Tibial nerve (tissue), 4 donors: Measurements from ENCODE around the gene NDUFAF8. TPM values are rescaled to one million over a fixed set of nuclear protein-coding genes. Genes with fewer than 3 reads are reported as not detected.

Experiments used
- DNase-seq, 2 donors: peaks; one replicate each; pipeline ENCODE4 v3.0.0-alpha.2; 2019; ENCODE audit warnings: low spot score in 2 of 2
- H3K27ac ChIP-seq, 4 donors: fragments of 200-600 bp; sonication (generic) in 3 of 4; one replicate each; pipeline ENCODE4 v1.5.1; 2017 to 2019; ENCODE audit warnings: mild to moderate bottlenecking in 1 of 4
- H3K27me3 ChIP-seq, 2 donors: fragments of 200-600 bp; sonication (generic) in 1 of 2; one replicate each; pipeline versions ENCODE4 v1.5.1 to v1.6.0; 2017 to 2019
- H3K36me3 ChIP-seq, 3 donors: fragments of 200-600 bp; sonication (generic); one replicate each; pipeline ENCODE4 v1.5.1; 2018 to 2019
- H3K4me1 ChIP-seq, 4 donors: fragments of 200-600 bp; sonication (generic) in 3 of 4; one replicate each; pipeline ENCODE4 v1.5.1; 2017 to 2019
- H3K4me3 ChIP-seq, 4 donors: fragments of 200-600 bp; sonication (generic) in 3 of 4; one replicate each; pipeline ENCODE4 v1.5.1; 2017 to 2019; ENCODE audit warnings: mild to moderate bottlenecking in 1 of 4, moderate library complexity in 1 of 4
- H3K9me3 ChIP-seq, 4 donors: fragments of 200-600 bp; sonication (generic) in 3 of 4; one replicate each; pipeline ENCODE4 v1.5.1; 2017 to 2019
- EP300 ChIP-seq, 2 donors: sonication (generic); formaldehyde crosslinking; IDR thresholded peaks; one replicate each; pipeline ENCODE4 v1.6.1; 2017; ENCODE audit warnings: antibody characterized with exemption in 2 of 2, mild to moderate bottlenecking in 1 of 2
- POLR2A ChIP-seq, 2 donors: fragments of 450-650 bp; IDR thresholded peaks; one replicate each; pipeline ENCODE4 v1.6.1; 2017; ENCODE audit warnings: antibody characterized with exemption in 2 of 2, mild to moderate bottlenecking in 2 of 2, moderate library complexity in 2 of 2
- WGBS, 2 donors: methylation state at CpG; one replicate each; pipeline ENCODE4 v1.1.5; 2018; 5-methylcytosine and 5-hydroxymethylcytosine counted together
- total RNA-seq, 4 donors: library from RNA; depleted of rRNA; stranded (reverse); fragments of >200 nt; gene quantifications; one replicate each; pipeline ENCODE4 v1.1.0, GENCODE V29; 2016
- TF ChIP-seq, protein P1 (sequence below), 5 experiments: fragments of 200-600 bp in 3 of 5; fragments of 450-650 bp in 2 of 5; sonication (generic) in 3 of 5; IDR thresholded peaks; one replicate each; pipeline ENCODE4 v1.5.1; 2016 to 2019; ENCODE audit warnings: antibody characterized with exemption in 5 of 5, mild to moderate bottlenecking in 3 of 5, moderate library complexity in 2 of 5

NDUFAF8 gene
- total RNA-seq, 4 donors from 2014 or later = 27.8 to 73.0 (median 61.1) TPM

DNA sequence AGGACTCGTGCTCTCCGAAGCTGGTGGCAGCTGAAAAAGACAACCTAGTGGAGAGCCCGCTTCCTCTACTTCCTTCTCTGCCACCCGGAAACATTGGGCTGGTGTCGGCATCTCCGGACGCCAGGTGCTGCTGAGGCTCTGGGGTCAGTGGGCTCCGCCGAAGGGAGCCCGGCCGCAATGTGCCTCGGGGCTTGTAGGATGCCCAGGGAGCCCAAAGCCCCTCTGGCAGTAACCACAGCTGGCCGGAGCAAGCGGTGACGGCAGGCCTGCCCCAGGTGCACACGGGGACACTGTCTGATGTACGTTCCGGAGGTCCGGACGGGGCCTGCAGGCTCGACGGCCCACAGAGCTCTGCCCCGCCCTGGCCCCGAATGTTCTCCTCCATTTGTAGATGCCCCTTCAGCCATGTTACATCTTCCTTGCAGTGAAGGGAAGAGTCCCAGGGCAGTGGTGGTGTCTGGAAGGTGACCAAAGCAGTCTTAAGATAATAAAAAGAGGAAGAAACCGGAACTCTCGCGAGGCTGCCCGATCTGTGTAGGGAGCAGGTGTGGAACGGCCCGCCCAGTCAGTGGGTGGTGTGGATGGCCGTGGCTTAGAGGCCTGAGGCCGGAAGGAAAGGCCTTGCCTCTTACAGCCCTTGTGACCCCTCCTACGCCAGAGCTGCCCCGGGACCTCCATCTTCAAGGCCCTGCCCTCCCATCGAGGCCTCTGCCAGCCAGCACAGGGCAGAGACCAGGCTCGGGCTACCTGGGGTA is 22.6 kb downstream of the NDUFAF8 start:
- no peak for TF ChIP-seq POLR2A (IDR thresholded peaks at IDR 0.05)
- TF ChIP-seq, protein P1, sequence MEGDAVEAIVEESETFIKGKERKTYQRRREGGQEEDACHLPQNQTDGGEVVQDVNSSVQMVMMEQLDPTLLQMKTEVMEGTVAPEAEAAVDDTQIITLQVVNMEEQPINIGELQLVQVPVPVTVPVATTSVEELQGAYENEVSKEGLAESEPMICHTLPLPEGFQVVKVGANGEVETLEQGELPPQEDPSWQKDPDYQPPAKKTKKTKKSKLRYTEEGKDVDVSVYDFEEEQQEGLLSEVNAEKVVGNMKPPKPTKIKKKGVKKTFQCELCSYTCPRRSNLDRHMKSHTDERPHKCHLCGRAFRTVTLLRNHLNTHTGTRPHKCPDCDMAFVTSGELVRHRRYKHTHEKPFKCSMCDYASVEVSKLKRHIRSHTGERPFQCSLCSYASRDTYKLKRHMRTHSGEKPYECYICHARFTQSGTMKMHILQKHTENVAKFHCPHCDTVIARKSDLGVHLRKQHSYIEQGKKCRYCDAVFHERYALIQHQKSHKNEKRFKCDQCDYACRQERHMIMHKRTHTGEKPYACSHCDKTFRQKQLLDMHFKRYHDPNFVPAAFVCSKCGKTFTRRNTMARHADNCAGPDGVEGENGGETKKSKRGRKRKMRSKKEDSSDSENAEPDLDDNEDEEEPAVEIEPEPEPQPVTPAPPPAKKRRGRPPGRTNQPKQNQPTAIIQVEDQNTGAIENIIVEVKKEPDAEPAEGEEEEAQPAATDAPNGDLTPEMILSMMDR (IDR thresholded peaks at IDR 0.05) = no peak
- TF ChIP-seq EP300 (IDR thresholded peaks at IDR 0.05) = no peak
- Histone ChIP-seq H3K27me3 (no peaks in the 10 kb centered on the region), H3K4me3 (no peak overlapping the region), H3K27ac (no peak overlapping the region), H3K9me3 (no peaks in the 10 kb centered on the region), H3K4me1 (no peaks in the 10 kb centered on the region), H3K36me3 (peaks cover 0 to 99% (median 38%) of the 10 kb centered on the region in 3 donors)
- 77 to 84% methylated on average over 35 to 36 of the region's 36 CpGs for WGBS, 2 donors
- DNase-seq = no peak

- no peak for DNase-seq
- Histone ChIP-seq H3K27ac (no peak overlapping the region), H3K4me3 (no peak overlapping the region), H3K27me3 (no peaks in the 10 kb centered on the region), H3K36me3 (peaks cover 0 to 96% (median 38%) of the 10 kb centered on the region in 3 donors), H3K4me1 (no peaks in the 10 kb centered on the region), H3K9me3 (no peaks in the 10 kb centered on the region)
- 90 to 100% methylated on average over 14 to 40 of the region's 40 CpGs for WGBS, 2 donors
- TF ChIP-seq EP300 (IDR thresholded peaks at IDR 0.05) (no peak), POLR2A (IDR thresholded peaks at IDR 0.05) (no peak)
- TF ChIP-seq, protein P1 (IDR thresholded peaks at IDR 0.05) = no peak
These were observed 24.5 kb downstream of the NDUFAF8 start for GRCh38 chr17:81263371-81264181.

DNA sequence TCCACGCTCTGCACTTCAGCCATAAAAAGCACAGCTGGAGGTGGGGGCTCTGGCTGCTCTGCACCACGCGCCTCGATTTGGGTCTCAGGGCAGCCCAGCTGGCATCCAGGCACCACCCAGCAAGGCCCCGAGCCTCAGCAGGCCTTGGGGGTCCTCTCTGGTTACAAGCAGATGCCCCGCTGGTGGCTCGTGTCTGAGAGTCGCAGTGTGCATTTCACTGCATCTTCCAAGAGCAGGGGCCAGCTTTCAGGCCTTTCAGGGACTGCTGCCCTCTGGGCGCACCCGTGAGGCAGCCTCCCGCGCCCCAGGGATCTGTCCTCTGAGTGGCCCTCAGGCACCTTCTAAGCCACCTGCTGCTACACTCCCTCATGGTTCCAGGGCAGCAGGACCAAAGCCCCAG is 25.5 kb downstream of the NDUFAF8 start:
- Histone ChIP-seq H3K36me3 (peaks cover 0 to 96% (median 31%) of the 10 kb centered on the region in 3 donors), H3K4me1 (no peaks in the 10 kb centered on the region), H3K9me3 (no peaks in the 10 kb centered on the region), H3K4me3 (no peak overlapping the region), H3K27ac (no peak overlapping the region), H3K27me3 (no peaks in the 10 kb centered on the region)
- no peak for TF ChIP-seq EP300 (IDR thresholded peaks at IDR 0.05)
- TF ChIP-seq POLR2A (IDR thresholded peaks at IDR 0.05) = no peak
- TF ChIP-seq, protein P1 (IDR thresholded peaks at IDR 0.05) = no peak
- WGBS, 2 donors = 87 to 91% methylated on average over 9 to 12 of the region's 12 CpGs
- no peak for DNase-seq

- TF ChIP-seq EP300 (IDR thresholded peaks at IDR 0.05) (no peak), POLR2A (IDR thresholded peaks at IDR 0.05) (no peak)
- TF ChIP-seq, protein P1 (IDR thresholded peaks at IDR 0.05) = no peak
- H3K9me3 ChIP-seq = no peaks in the 10 kb centered on the region
- no peak overlapping the region for H3K4me3 ChIP-seq
- no peaks in the 10 kb centered on the region for H3K27me3 ChIP-seq
- WGBS, 2 donors = 95 to 96% methylated on average over 12 to 22 of the region's 22 CpGs
- no peaks in the 10 kb centered on the region for H3K4me1 ChIP-seq
- peaks cover 0 to 96% (median 30%) of the 10 kb centered on the region in 3 donors for H3K36me3 ChIP-seq
- no peak for DNase-seq
- H3K27ac ChIP-seq = no peak overlapping the region
These were observed 26.5 kb downstream of the NDUFAF8 start for GRCh38 chr17:81265576-81265975.
